Frontal cortex (tissue), 4 donors: ENCODE data around the gene MGST3. TPM values are rescaled to one million over a fixed set of nuclear protein-coding genes. Genes with fewer than 3 reads are reported as not detected.
"Not testable (repeated sequence)": the region's sequence is repeated elsewhere in the genome, so short reads cannot be mapped to it uniquely, and the experiment has no call there.

Experiments used
- DNase-seq, 2 donors: peaks; one replicate each; pipeline ENCODE4 v3.0.0; 2012; ENCODE audit warnings: low spot score in 2 of 2
- FAIRE-seq: peaks from 2 replicates; lab custom pipeline; 2012; peaks lifted over from hg19 to GRCh38; lab: Jason Lieb, UNC
- total RNA-seq: library from RNA; depleted of rRNA; stranded (reverse); fragments of >200 nt; gene quantifications from one replicate; pipeline ENCODE4 v1.2.3, GENCODE V29; 2014
- donor health status: control.
- donor health status: control.
- donor health status: control.

The MGST3 gene
- total RNA-seq, 1 donor from 2014 or later = 162 TPM

DNA sequence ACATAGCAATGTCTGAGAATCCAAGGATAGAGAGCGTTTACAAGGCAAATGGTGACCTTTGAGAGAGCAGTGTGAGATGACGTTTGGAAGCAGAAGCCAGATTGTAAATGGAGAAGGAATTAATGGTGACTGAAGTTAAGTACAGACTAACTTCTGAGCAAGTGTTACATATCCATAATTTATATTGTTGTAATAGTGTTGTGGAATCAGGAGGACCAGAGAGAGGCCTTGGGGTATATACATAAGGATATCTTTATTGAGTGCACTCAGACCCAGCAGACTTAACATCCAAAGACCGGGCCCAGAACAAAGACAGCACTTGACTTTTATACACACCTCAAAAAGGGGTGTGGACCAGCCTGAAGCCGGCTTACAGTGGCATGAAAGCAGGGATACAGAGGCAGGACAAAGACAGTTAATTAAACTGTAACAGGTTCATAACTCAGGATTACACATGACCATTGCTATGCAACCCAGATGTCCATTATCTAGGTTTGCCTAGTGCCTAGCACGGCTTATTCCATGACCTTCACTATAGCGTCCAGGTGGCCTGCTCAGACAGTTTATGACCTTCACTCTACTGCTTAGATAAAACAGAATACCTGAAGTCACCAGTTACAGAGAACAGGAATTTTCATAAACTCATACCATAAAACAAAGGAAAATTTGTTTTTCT is 2.7 kb upstream of the MGST3 start:
- DNase-seq = no peak
- FAIRE-seq = no peak

DNA sequence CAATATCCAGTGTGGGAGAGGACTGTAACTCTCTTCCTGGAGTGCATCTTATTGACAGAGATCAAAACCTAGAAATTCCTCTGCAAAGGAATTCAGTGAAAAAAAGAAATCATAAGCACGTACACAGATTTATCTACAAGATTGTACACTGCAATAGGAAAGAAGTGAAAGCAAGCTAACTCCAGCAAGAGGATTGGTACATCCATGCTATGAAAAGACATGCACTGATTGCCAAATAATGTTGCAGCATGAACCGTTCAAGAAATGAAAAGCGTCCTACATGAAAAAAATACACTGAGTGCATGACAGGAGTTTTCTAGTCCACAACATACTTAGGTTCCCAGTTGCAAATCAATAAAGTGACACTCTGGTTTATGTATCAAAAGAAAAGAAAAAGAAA is 1.9 kb upstream of the MGST3 start:
- DNase-seq (no peak), FAIRE-seq (no peak)

- no peak for FAIRE-seq
- no peak for DNase-seq
These were observed 996 bp upstream of the MGST3 start for GRCh38 chr1:165629848-165630628.

GRCh38 chr1:165631342-165632151 is 513 bp downstream of the MGST3 start:
- DNase-seq = peak; percentile 29 to 36
- no peak for FAIRE-seq

DNA sequence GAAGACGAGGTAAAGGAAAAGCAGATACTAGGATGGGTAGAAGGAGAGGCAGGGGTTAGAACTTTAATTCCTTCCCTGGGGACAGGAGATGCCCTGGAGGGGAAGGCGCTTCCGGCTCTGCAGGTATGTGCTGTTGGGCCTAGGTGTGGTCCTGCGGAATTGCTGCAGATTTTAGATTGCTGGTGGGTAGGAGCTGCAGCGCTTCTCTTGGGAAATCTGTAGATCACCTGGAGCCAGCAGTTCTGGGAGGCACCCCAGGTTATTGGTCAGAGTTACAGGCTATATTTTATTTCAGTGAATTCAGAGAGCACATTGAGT is 1.1 kb downstream of the MGST3 start:
- DNase-seq = no peak

DNA sequence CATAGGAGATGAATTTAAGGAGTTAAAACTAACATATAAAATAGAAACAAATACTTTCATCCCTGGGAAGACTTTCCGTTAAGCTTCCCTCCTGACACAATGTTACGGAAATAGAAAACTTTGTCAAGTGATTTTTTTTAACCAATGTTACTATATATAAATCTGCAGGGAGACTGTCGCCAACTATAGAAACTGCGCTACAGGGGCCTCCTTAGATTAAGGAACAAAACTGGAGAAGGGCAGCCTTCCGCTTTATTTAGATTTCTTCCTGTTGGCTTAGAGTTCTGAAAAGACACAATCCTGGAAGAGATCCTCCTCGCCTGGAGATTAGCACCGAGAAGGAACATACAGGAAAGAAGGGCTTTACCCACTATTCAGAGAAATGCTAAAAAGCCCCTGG is 1.5 kb downstream of the MGST3 start:
- FAIRE-seq (no peak), DNase-seq (no peak)

More for the DNA sequence above, 1.1 kb downstream of the MGST3 start:
- FAIRE-seq = no peak

GRCh38 chr1:165633614-165634013 is 2.6 kb downstream of the MGST3 start:
- FAIRE-seq (no peak), DNase-seq (no peak)

- no peak for FAIRE-seq
- no peak for DNase-seq
These were observed 3.3 kb downstream of the MGST3 start for GRCh38 chr1:165634154-165634921.

GRCh38 chr1:165635329-165635728 is 4.3 kb downstream of the MGST3 start:
- FAIRE-seq (no peak), DNase-seq (no peak)

DNA sequence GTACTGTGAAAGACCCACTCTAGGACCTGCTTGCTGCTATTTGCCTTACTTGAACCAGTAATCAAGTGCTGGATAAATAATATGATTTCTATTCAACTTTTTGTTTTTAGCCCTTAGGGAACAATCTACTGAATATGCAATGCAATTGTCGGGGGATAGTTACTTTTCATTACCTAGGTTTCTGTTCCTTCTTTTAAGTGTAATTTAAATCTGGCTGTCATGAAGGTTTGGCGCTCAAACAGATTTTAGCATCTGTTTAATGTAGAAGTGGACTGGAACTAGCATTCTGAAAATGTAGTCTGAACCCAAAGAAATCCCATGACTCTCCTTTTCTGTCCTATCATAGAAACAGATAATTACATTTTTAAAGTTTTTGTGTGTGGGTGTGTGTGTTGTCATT is 4.8 kb downstream of the MGST3 start:
- no peak for FAIRE-seq
- no peak for DNase-seq

GRCh38 chr1:165637427-165637826 is 6.4 kb downstream of the MGST3 start:
- no peak for FAIRE-seq
- no peak for DNase-seq

DNA sequence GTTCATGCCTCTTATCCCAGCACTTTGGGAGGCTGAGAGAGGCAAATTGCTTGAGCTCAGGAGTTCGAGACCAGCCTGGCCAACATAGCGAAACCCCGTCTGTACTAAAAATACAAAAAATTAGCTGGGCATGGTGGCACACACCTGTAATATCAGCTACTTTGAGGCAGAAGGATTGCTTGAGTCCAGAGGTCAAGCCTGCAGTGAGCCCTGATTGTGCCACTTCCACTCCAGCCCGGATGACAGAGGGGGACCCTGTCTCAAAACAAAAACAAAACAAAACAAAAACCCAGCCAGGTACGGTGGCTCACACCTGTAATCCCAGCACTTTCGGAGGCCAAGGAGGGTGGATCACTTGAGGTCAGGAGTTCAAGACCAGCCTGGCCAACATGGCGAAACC is 7.2 kb downstream of the MGST3 start:
- FAIRE-seq, DNase-seq: not testable (repeated sequence)

DNA sequence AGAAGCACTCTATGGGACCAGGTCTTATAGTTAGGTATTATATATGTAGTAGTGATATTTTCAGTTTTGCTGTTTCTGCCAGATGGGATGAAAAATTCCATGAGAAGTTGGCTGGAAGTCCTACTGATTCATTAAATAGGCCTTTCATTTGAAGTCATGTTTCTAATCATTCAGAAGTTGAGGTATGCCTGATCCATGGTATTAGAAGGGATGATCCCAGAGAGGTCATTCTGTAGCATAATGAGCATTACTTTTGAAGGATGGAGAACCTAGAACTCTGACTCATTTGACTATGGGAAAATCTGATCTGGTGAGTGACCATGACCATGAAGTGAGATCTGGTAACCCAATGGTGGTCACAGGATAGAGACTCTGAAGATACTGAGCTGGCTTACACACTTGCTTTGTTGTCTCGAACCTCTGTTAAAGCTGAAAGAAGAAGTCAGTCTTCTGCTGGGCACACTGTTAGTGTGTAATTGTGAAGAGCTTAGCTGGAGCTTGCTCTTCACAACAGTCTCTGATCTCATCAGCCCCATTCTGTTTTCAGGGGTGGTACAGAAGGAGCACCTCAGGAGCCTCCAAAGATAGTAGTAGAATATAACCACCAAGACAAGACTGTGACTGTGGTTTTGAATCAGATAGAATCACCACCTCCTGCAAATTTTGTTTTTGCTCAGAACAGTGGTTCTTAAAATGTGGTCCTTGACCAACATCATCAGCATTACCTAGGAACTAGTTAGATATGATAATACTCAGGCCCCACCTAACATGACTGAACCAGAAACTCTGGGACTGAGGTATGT is 9.0 kb downstream of the MGST3 start:
- no peak for FAIRE-seq
- DNase-seq = no peak

GRCh38 chr1:165641231-165641987 is 10.4 kb downstream of the MGST3 start:
- no peak for FAIRE-seq
- no peak for DNase-seq

DNA sequence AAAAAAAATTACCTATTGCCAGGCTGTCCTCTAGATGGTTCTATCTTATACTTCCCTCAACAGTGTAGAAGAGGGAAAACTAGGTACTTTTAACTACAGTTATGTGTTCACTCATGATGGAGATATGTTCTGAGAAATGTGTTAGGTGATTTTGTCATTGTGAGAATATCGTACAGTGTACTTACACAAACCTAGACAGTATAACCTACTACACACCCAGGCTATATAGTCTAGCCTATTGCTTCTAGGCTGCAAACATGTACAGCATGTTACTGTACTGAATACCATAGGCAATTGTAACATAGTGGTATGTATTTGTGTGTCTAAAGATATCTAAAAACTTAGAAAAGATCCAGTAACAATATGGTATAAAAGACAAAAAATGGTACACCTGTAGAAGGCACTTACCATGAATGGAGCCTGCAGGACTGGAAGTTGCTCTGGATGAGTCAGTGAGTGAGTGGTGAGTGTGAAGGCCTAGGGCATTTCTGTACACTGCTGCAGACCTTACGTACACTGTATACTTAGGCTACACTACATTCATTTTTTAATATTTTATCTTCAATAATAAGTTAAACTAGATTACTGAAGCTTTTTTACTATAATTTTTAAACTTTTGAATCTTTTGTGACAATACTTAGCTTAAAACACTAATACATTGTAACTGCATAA is 13.2 kb downstream of the MGST3 start:
- DNase-seq = no peak
- no peak for FAIRE-seq

DNA sequence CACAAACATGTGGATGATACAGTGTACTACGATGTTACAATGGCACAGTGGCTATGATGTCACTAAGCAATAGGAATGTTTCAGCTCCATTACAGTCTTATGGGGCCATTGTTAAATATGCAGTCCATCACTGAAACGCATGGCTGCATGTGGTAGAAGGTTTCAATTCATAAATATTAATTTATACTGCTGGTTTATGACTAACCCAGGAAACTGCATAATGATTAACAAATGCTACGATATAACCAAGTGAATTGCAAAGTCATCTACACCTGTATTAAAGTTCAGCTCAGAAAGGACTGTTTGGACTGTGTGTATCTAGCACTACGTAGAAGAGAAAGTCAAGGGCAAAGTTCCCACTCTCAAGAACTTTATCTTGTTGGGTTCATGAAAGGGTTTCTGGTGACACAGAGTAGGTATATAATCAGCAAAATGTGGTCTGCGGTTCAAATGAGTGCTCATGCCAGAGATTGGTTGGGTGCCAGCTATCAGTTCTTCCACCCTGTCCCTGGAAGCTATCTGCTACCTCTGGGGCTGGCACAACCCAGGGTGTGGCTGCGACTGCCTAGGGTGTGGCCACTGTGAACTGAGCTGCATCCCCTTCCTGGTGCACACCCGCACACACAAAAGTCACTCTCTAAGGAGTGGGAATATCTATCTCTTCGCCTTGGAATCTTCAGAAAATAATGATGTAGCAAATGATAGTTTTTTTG is 14.8 kb downstream of the MGST3 start:
- no peak for FAIRE-seq
- DNase-seq = no peak

GRCh38 chr1:165647517-165647916 is 16.5 kb downstream of the MGST3 start:
- FAIRE-seq (no peak), DNase-seq (no peak)
